Measurements from ENCODE around the gene KLB. TPM values are rescaled to one million over a fixed set of nuclear protein-coding genes. Genes with fewer than 3 reads are reported as not detected.

Gene KLB
- total and polyA plus RNA-seq, 2 of the 4 experiments (the other 2 are of a cell fraction): not detected

GRCh38 chr4:39390603-39391002 is 16.1 kb upstream of the KLB start:
- no peak overlapping the region for H2AFZ ChIP-seq (replicated peaks; ENCODE audit: low read length, poor library complexity)
- H2BK120ac ChIP-seq (ENCODE audit: low read depth, low read length): no peak overlapping the region
- H3K27me3 ChIP-seq (ENCODE audit: control insufficient read depth, insufficient read depth, low read length): peaks cover 12% of the 10 kb centered on the region
- H3K23ac ChIP-seq (ENCODE audit: low read depth, low read length): no peak overlapping the region
- ATAC-seq (ENCODE audit: low read depth) (no peak), DNase-seq (no peak)
- H3K56ac ChIP-seq (ENCODE audit: extremely low read depth, insufficient read depth, low read length): no peak overlapping the region
- POLR2A ChIA-PET (ENCODE audit: unreplicated experiment): no interaction called here
- intact Hi-C loops (cut with micrococcal nuclease) (no loop called here), in situ Hi-C loops (cut with MboI; ENCODE audit: low sequenced_read_pairs) (no loop called here), dilution Hi-C loops (cut with HindIII; ENCODE audit: low sequenced_read_pairs, unreplicated experiment) (no loop called here)
- H3K14ac ChIP-seq (replicated peaks; ENCODE audit: low read depth, low read length): no peak overlapping the region
- no peak overlapping the region for H3K4ac ChIP-seq (ENCODE audit: low read depth, low read length)
- H4K8ac ChIP-seq (ENCODE audit: low read depth in 2 of 2, low read length in 2 of 2): no peak overlapping the region
- no peaks in the 10 kb centered on the region for H3K79me1 ChIP-seq (ENCODE audit: low read depth in 1 of 2, low read length in 2 of 2)
- 63% methylated on average over 4 of the region's 6 CpGs; no CpG with 5 or more reads in 1 of the 2 experiments for WGBS, 2 experiments (ENCODE audit: extremely low coverage in 2 of 2, insufficient read length in 1 of 2)
- H4K20me1 ChIP-seq (ENCODE audit: insufficient read depth, low read length): no peaks in the 10 kb centered on the region
- H4K5ac ChIP-seq (ENCODE audit: low read depth, low read length): no peak overlapping the region
- H3K9me1 ChIP-seq (ENCODE audit: insufficient read depth, low read length): no peaks in the 10 kb centered on the region
- no peak overlapping the region for H2BK5ac ChIP-seq (ENCODE audit: low read depth, low read length, poor library complexity, severe bottlenecking)
- no peak overlapping the region for H3K27ac ChIP-seq (ENCODE audit: insufficient read depth, low read length)
- H3K18ac ChIP-seq (ENCODE audit: low read depth, low read length): no peak overlapping the region
- TF ChIP-seq MAZ (IDR thresholded peaks at IDR 0.05; ENCODE audit: borderline replicate concordance, low read depth, low read length) (no peak), RAD21 (IDR thresholded peaks at IDR 0.05; ENCODE audit: low read length) (no peak), MXI1 (IDR thresholded peaks at IDR 0.05; ENCODE audit: borderline replicate concordance, low read depth, low read length) (no peak)
- no peaks in the 10 kb centered on the region for H3K36me3 ChIP-seq (ENCODE audit: control insufficient read depth, insufficient read depth, low read length)
- no TSS peak for BruUV-seq (replicated peaks)
- H3K4me1 ChIP-seq (ENCODE audit: control insufficient read depth, insufficient read depth, low read length): no peaks in the 10 kb centered on the region
- no peak overlapping the region for H3K9ac ChIP-seq (ENCODE audit: low read depth, low read length)
- H2AK9ac ChIP-seq (replicated peaks; ENCODE audit: low read depth, low read length, poor library complexity): no peak overlapping the region
- CTCF ChIA-PET: no interaction called here
- no peak overlapping the region for H4K91ac ChIP-seq (ENCODE audit: insufficient read depth, low read depth, low read length)
- no peak overlapping the region for H2BK15ac ChIP-seq (ENCODE audit: low read depth, low read length)
- H2AK5ac ChIP-seq (ENCODE audit: low read depth, low read length): no peak overlapping the region
- H3K4me3 ChIP-seq (ENCODE audit: insufficient read depth, low read depth, low read length): no peak overlapping the region
- no peaks in the 10 kb centered on the region for H3K9me3 ChIP-seq (ENCODE audit: control insufficient read depth, insufficient read depth, low read length)
- H2BK20ac ChIP-seq (ENCODE audit: low read depth, low read length): no peak overlapping the region
- no peak overlapping the region for H3K4me2 ChIP-seq (ENCODE audit: low read depth, low read length)
